A549 treated with GW870086 at 1 μM for 4 hours (cell line): ENCODE results near the gene NSFL1C. TPM values are rescaled to one million over a fixed set of nuclear protein-coding genes. Genes with fewer than 3 reads are reported as not detected.

Experiments used
- total RNA-seq: library from RNA; stranded (reverse); fragments of 200-300 nt; extraction: Qiagen RNA extraction; gene quantifications from 5 replicates; pipeline ENCODE4 v1.2.3, GENCODE V29; 2022; ENCODE audit warnings: low read depth

Gene NSFL1C
- total RNA-seq: 106 to 127 TPM (median 121 TPM) in 5 replicates

DNA sequence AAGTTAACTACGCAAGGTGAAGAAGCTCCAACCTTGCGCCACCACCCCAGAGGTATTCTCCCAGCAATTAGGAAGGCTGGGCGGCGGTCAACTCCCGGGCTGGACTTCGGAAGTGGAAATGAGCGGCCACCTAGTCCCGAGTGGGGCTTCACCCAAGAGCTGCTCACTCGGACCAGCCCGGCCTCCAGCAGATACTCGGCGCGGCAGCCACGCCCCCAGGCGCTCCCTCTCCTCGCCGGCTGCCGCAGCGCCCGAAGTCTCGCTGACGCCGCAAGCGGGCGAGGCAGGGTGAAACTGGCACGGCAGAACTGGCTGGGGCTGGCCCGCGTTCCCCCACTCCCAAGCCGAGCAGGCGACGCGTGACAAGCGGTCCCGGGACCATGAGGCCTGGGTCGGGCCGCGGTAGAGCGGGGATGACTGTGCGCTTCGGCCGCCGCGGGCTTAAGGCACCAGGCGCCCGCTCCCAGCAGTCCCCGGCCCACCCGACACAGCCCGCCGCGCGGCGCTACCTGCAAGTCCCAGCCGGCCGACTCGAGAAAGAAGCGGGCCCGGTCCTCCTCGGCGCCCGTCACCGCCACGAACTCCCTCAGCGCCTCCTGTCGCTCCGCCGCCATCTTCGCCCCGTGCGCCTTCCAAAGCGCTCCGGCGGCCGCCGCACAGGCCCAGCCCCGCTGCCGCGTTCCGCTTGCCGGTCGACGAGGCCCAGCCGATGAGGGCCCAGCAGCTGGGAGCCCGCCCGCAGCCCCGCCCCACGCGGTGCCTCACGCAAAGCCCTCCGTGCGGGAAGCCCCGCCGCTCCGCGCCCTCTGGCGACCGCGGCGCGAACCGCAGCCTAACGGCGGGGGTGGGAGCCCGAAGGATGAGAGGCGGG, at the start of gene NSFL1C:
TSS of gene NSFL1C (minus strand) at position 639 of the 871 bp plus-strand sequence. CDS start at position 614, 25 bp downstream.

DNA sequence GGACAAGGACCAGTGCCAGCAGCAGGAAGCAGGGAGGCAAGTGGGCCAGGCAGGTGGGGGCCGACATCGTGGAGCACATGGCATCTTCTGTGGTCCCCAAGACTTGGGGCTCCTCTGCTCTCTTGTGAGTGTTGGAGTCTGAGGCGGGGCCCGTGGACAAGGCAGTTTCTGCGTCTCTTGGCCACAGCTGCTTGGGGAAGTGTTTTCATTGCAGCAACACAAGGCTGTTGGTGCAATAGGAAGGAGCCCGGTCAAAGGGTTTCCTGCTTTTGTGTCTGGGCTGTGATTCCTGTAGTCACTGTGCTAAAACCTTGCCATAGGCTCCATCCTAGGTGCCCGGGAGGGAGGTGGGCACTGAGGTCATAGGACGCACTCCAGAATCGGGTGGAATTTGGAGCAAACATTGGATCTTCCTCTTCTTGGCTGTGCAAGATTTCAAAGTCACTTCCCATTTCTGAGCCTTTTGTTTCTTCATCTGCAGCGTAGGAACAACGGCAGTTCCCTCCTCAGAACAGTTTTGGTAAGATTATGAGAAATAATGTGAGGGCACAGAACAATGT, 24.7 kb upstream of the NSFL1C start, which contains the start of gene SIRPB2:
TSS of gene SIRPB2 (minus strand) at position 140 of the 560 bp plus-strand sequence. CDS start at position 79, 61 bp downstream.

DNA sequence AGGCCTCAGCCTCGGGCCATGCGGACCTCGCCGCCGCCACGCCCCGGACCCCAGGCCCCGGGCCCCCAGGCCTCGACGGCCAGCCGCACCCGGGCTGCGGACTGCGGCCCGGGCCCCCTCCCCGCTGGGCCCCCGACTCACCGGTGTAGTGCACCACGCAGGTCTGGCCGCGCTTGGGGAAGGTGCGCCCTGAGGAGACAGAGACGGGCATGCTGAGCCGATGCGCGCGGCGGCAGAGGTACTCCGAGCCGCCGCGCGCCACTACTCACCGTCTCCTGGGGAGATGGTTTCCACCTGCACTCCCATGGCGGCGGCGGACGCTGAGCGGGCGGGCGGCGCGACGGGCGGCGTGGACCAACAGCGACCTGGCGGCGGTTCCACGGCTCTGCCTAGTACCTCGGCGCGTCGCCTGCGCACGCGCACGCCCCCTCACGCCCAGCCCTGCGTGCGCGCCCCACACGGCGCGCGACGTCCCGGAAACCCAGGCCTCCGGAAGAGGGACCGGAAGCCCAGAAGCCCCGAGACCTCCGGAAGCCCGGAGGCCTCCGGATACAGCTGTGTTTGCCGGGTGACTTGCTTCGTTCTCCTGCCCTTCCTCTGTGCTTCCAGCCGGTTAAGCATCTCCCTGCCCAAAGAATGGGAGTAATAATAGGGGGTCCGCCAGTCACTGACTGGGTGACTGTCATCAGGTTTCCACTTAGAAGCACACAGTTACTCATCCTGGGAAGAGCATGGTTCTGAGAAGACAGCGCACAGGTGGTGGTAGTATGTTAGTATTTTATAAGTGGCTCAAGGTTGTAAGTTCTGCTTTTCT, 73.7 kb downstream of the NSFL1C start, which contains the start of gene FKBP1A:
TSS of gene FKBP1A (minus strand) at position 362 of the 814 bp plus-strand sequence. CDS start at position 306, 56 bp downstream.

Other genes starting within 250 kb of the NSFL1C start
- not detected in 5 replicates for gene RAD21L1, start 240.8 kb downstream of the NSFL1C start, total RNA-seq
- 3.6 to 4.7 TPM (median 4.1 TPM) in 5 replicates for gene SNPH, start 200.6 kb downstream of the NSFL1C start, total RNA-seq
- gene SDCBP2, start 137.7 kb downstream of the NSFL1C start, total RNA-seq: 1.5 to 2.0 TPM (median 1.5 TPM) in 5 replicates
- 461 to 542 TPM (median 514 TPM) in 5 replicates for gene FKBP1A, start 73.8 kb downstream of the NSFL1C start, total RNA-seq
- gene SIRPB2, start 24.6 kb upstream of the NSFL1C start, total RNA-seq: 0.09 TPM in 1 of 5 replicates, not detected in the others
- not detected in 5 replicates for gene SIRPD, start 90.9 kb upstream of the NSFL1C start, total RNA-seq
- 0.17 to 0.66 TPM (median 0.64 TPM) in 5 replicates for gene SIRPB1, start 153.2 kb upstream of the NSFL1C start, total RNA-seq
- gene SIRPG, start 190.9 kb upstream of the NSFL1C start, total RNA-seq: 0.20 TPM in 1 of 5 replicates, not detected in the others